GM12891 (cell line): ENCODE measurements around the gene RABEPK.

Source experiments
- POLR2A ChIP-seq: IDR thresholded peaks from 2 replicates; pipeline ENCODE4 v1.6.1; 2011; ENCODE audit warnings: low read depth, low read length, control low read depth
- POLR2AphosphoS5 ChIP-seq: IDR thresholded peaks from 2 replicates; pipeline ENCODE4 v1.6.1; 2011; ENCODE audit warnings: low read depth, low read length, control low read depth
- SPI1 ChIP-seq: IDR thresholded peaks from 2 replicates; pipeline ENCODE4 v1.6.1; 2011; ENCODE audit warnings: low read depth, low read length, control low read depth
- TAF1 ChIP-seq: IDR thresholded peaks from 2 replicates; pipeline ENCODE4 v1.6.1; 2011; ENCODE audit warnings: low read depth, low read length, control low read depth

GRCh38 chr9:125255781-125256391 lies 55.5 kb downstream of the RABEPK start:
- TF ChIP-seq SPI1, result no peak
- no peak for TF ChIP-seq POLR2A
- no peak for TF ChIP-seq TAF1
- TF ChIP-seq POLR2AphosphoS5, result no peak
